H1 (cell line): ENCODE data around the gene SMIM1. TPM values are rescaled to one million over a fixed set of nuclear protein-coding genes. Genes with fewer than 3 reads are reported as not detected.

Experiments
- CTCF ChIA-PET: fragments of 300-600 bp; sonication (Branson Sonifier 250); formaldehyde crosslinking; loops from one replicate; lab custom pipeline; 2021; ENCODE audit not compliant: partially characterized antibody; lab: Charles Lee
- POLR2A ChIA-PET: fragments of 300-600 bp; sonication (Branson Sonifier 250); formaldehyde crosslinking; loops from one replicate; lab custom pipeline; 2021; ENCODE audit warnings: inconsistent platforms; ENCODE audit not compliant: partially characterized antibody; lab: Charles Lee
- DNase-seq, 2 experiments: peaks; one replicate each; pipeline versions ENCODE4 v3.0.0 to v3.0.0-alpha.2; 2010 to 2022; ENCODE audit warnings: low spot score in 2 of 2, low read depth in 1 of 2, mixed read lengths in 1 of 2
- FAIRE-seq: peaks from 2 replicates; lab custom pipeline; 2011; peaks lifted over from hg19 to GRCh38; lab: Jason Lieb, UNC
- H2AFZ ChIP-seq: 2 replicates; pipeline ENCODE4 v1.8.1; 2012; ENCODE audit warnings: low read length, inconsistent platforms
- H2AK5ac ChIP-seq: 2 replicates; pipeline ENCODE4 v1.6.1; 2013; ENCODE audit warnings: low read depth, low read length
- H2BK120ac ChIP-seq: replicated peaks from 2 replicates; pipeline ENCODE3; 2013; ENCODE audit warnings: low read depth, low read length, inconsistent platforms
- H2BK12ac ChIP-seq: 2 replicates; pipeline ENCODE4 v1.6.1; 2013; ENCODE audit warnings: low read depth, low read length
- H2BK15ac ChIP-seq: 2 replicates; pipeline ENCODE4 v1.6.1; 2013; ENCODE audit warnings: low read length
- H2BK20ac ChIP-seq: 2 replicates; pipeline ENCODE4 v1.6.1; 2013; ENCODE audit warnings: low read length
- H2BK5ac ChIP-seq: 2 replicates; pipeline ENCODE4 v1.6.1; 2013; ENCODE audit warnings: low read depth, low read length
- H3K14ac ChIP-seq: 2 replicates; pipeline ENCODE4 v1.6.1; 2013; ENCODE audit warnings: inconsistent platforms; ENCODE audit not compliant: insufficient read length
- H3K18ac ChIP-seq: 2 replicates; pipeline ENCODE4 v1.6.1; 2013; ENCODE audit warnings: low read length; ENCODE audit errors: extremely low read depth
- H3K23ac ChIP-seq: 2 replicates; pipeline ENCODE4 v1.6.1; 2013; ENCODE audit warnings: inconsistent platforms; ENCODE audit not compliant: insufficient read length
- H3K23me2 ChIP-seq: 2 replicates; pipeline ENCODE4 v1.6.1; 2013; ENCODE audit warnings: low read depth, low read length
- H3K27ac ChIP-seq: 2 replicates; pipeline ENCODE4 v1.6.1; 2011; ENCODE audit warnings: low read depth, low read length, inconsistent platforms
- H3K27me3 ChIP-seq, 4 experiments: replicated peaks in 1 of 4; 1 replicate in 1 of 4; 2 replicates in 3 of 4; pipeline versions ENCODE4 v1.6.1 to v1.8.1; 2011 to 2013; ENCODE audit warnings: low read length in 3 of 4, mild to moderate bottlenecking in 3 of 4, inconsistent platforms in 2 of 4, mixed read lengths in 2 of 4, moderate library complexity in 1 of 4; ENCODE audit not compliant: control insufficient read depth in 3 of 4, insufficient read depth in 3 of 4; ENCODE audit errors: extremely low read depth in 1 of 4
- H3K36me3 ChIP-seq, 4 experiments: 2 replicates each; pipeline versions ENCODE4 v1.6.1 to v1.8.1; 2011 to 2013; ENCODE audit warnings: mild to moderate bottlenecking in 4 of 4, low read length in 3 of 4, moderate library complexity in 2 of 4, control low read depth in 1 of 4, inconsistent platforms in 1 of 4; ENCODE audit not compliant: insufficient read depth in 4 of 4, control insufficient read depth in 2 of 4
- H3K4ac ChIP-seq: replicated peaks from 2 replicates; pipeline ENCODE3; 2013; ENCODE audit warnings: low read length, low read depth, mixed read lengths, inconsistent platforms; ENCODE audit not compliant: insufficient read length
- H3K4me1 ChIP-seq, 4 experiments: replicated peaks in 1 of 4; 1 replicate in 1 of 4; 2 replicates in 3 of 4; pipeline versions ENCODE4 v1.6.1 to v1.8.1; 2011 to 2013; ENCODE audit warnings: low read length in 3 of 4, inconsistent platforms in 2 of 4, mixed read lengths in 1 of 4; ENCODE audit not compliant: insufficient read depth in 4 of 4, control insufficient read depth in 3 of 4
- H3K4me2 ChIP-seq, 2 experiments: 2 replicates each; pipeline versions ENCODE4 v1.6.1 to v1.8.1; 2011 to 2013; ENCODE audit warnings: low read depth in 2 of 2, low read length in 2 of 2, control low read depth in 1 of 2, inconsistent platforms in 1 of 2, mild to moderate bottlenecking in 1 of 2; ENCODE audit not compliant: insufficient read depth in 1 of 2
- H3K4me3 ChIP-seq, 4 experiments: fragments of 200-600, 300-600 bp in 1 of 4; sonication (generic), shearing (Covaris generic), sonication (Bioruptor Twin) in 1 of 4; 2 replicates each; pipeline versions ENCODE4 v1.5.1 to v1.8.1; 2011 to 2016; ENCODE audit warnings: low read length in 4 of 4, low read depth in 3 of 4, control low read depth in 2 of 4, inconsistent platforms in 2 of 4, mild to moderate bottlenecking in 2 of 4, mixed read lengths in 1 of 4, moderate library complexity in 1 of 4; ENCODE audit not compliant: insufficient read depth in 2 of 4; ENCODE audit errors: extremely low read depth in 1 of 4
- H3K56ac ChIP-seq: replicated peaks from 2 replicates; pipeline ENCODE3; 2013; ENCODE audit warnings: low read depth, mild to moderate bottlenecking, mixed read lengths, low read length, inconsistent platforms; ENCODE audit not compliant: insufficient read length
- H3K79me1 ChIP-seq: 2 replicates; pipeline ENCODE4 v1.6.1; 2013; ENCODE audit warnings: low read depth, low read length, control low read depth
- H3K79me2 ChIP-seq, 2 experiments: 2 replicates each; pipeline versions ENCODE4 v1.6.1 to v1.8.1; 2012 to 2013; ENCODE audit warnings: low read length in 2 of 2, mild to moderate bottlenecking in 2 of 2, inconsistent platforms in 1 of 2; ENCODE audit not compliant: insufficient read depth in 2 of 2, control insufficient read depth in 1 of 2
- H3K9ac ChIP-seq, 4 experiments: replicated peaks in 1 of 4; 1 replicate in 1 of 4; 2 replicates in 3 of 4; pipeline versions ENCODE4 v1.6.1 to v1.8.1; 2011 to 2013; ENCODE audit warnings: low read depth in 3 of 4, low read length in 3 of 4, control low read depth in 2 of 4, mild to moderate bottlenecking in 2 of 4, moderate library complexity in 2 of 4, inconsistent platforms in 1 of 4; ENCODE audit errors: extremely low read depth in 1 of 4
- H3K9me3 ChIP-seq, 2 experiments: 2 replicates each; pipeline versions ENCODE4 v1.6.1 to v1.8.1; 2012 to 2013; ENCODE audit warnings: mild to moderate bottlenecking in 2 of 2, moderate library complexity in 2 of 2, control low read depth in 1 of 2, inconsistent platforms in 1 of 2, low read depth in 1 of 2, low read length in 1 of 2, mixed read lengths in 1 of 2; ENCODE audit not compliant: insufficient read depth in 2 of 2
- H4K20me1 ChIP-seq, 2 experiments: replicated peaks in 1 of 2; 2 replicates each; pipeline versions ENCODE3 to v1.8.1; 2011 to 2013; ENCODE audit warnings: inconsistent platforms in 2 of 2, low read length in 2 of 2, mild to moderate bottlenecking in 1 of 2; ENCODE audit not compliant: insufficient read depth in 2 of 2, control insufficient read depth in 1 of 2
- H4K5ac ChIP-seq: 2 replicates; pipeline ENCODE4 v1.6.1; 2013; ENCODE audit warnings: low read length, low read depth, mixed read lengths, inconsistent platforms; ENCODE audit not compliant: insufficient read length
- H4K8ac ChIP-seq: 2 replicates; pipeline ENCODE4 v1.8.0; 2013; ENCODE audit warnings: mild to moderate bottlenecking, moderate library complexity, low read length, inconsistent platforms; ENCODE audit not compliant: insufficient read depth; ENCODE audit errors: extremely low read depth
- H4K91ac ChIP-seq: replicated peaks from 2 replicates; pipeline ENCODE3; 2013; ENCODE audit warnings: low read length, mixed read lengths, inconsistent platforms; ENCODE audit not compliant: insufficient read length
- BRCA1 ChIP-seq: IDR thresholded peaks from 2 replicates; pipeline ENCODE4 v1.6.1; 2012; ENCODE audit warnings: low read depth, low read length, improper control_type of control experiment
- CBX5 ChIP-seq: fragments of 300-800, 300-1000 bp; sonication (generic); IDR thresholded peaks from 2 replicates; pipeline ENCODE4 v1.7.1; 2016; ENCODE audit warnings: antibody characterized with exemption, low read length, low read depth
- CBX8 ChIP-seq: fragments of 300-800, 300-1000 bp; sonication (generic); IDR thresholded peaks from 2 replicates; pipeline ENCODE4 v1.7.1; 2016; ENCODE audit warnings: low read depth, low read length, borderline replicate concordance
- MAFK ChIP-seq: IDR thresholded peaks from 2 replicates; pipeline ENCODE4 v1.6.1; 2012; ENCODE audit warnings: low read depth, mild to moderate bottlenecking, improper control_type of control experiment, low read length
- RAD21 ChIP-seq, 2 experiments: IDR thresholded peaks in 1 of 2; conservative IDR thresholded peaks in 1 of 2; 2 replicates each; pipeline ENCODE4 v1.6.1; 2011; ENCODE audit warnings: low read depth in 2 of 2, low read length in 2 of 2, improper control_type of control experiment in 1 of 2, inconsistent platforms in 1 of 2, mild to moderate bottlenecking in 1 of 2, moderate library complexity in 1 of 2
- SP1 ChIP-seq: IDR thresholded peaks from 2 replicates; pipeline ENCODE4 v1.6.1; 2011; ENCODE audit warnings: low read depth, low read length
- WGBS, 2 experiments: shearing (Covaris generic) in 1 of 2; methylation state at CpG; one replicate each; pipeline versions ENCODE4 v1.1.6 to v1.1.7; 2013 to 2015; ENCODE audit warnings: low lambda C conversion rate in 2 of 2, mixed read lengths in 2 of 2, inconsistent platforms in 1 of 2, low coverage in 1 of 2, missing lambda C conversion rate in 1 of 2; ENCODE audit not compliant: insufficient replicate concordance in 2 of 2, insufficient coverage in 1 of 2, insufficient read length in 1 of 2; ENCODE audit errors: extremely low coverage in 1 of 2, missing lambda C conversion rate in 1 of 2; 5-methylcytosine and 5-hydroxymethylcytosine counted together
- polyA plus RNA-seq, 7 experiments: library from polyadenylated mRNA; depleted of rRNA in 3 of 7; stranded (reverse) in 5 of 7; unstranded in 2 of 7; fragments of >200 nt in 5 of 7; fragments of 200-250 nt in 2 of 7; gene quantifications; 1 replicate in 5 of 7; 2 replicates in 1 of 7; 4 replicates in 1 of 7; pipeline versions ENCODE4 v1.2.1 to v1.2.3, GENCODE V29; 2011 to 2013; ENCODE audit warnings: missing spikeins in 2 of 7, mixed read lengths in 2 of 7
- total RNA-seq: library from RNA; stranded (reverse); fragmentation: NEBNext Ultra II Directional; extraction: Animal tissue kit (Norgen Biotek cat#: 25700); gene quantifications from 2 replicates; pipeline ENCODE4 v1.2.1, GENCODE V29; 2021

The SMIM1 gene
- total and polyA plus RNA-seq, 2 of the 8 experiments (the other 6 are each of a cell fraction or from before 2014, with no cell fraction given) = 7.7 to 9.7 TPM

DNA sequence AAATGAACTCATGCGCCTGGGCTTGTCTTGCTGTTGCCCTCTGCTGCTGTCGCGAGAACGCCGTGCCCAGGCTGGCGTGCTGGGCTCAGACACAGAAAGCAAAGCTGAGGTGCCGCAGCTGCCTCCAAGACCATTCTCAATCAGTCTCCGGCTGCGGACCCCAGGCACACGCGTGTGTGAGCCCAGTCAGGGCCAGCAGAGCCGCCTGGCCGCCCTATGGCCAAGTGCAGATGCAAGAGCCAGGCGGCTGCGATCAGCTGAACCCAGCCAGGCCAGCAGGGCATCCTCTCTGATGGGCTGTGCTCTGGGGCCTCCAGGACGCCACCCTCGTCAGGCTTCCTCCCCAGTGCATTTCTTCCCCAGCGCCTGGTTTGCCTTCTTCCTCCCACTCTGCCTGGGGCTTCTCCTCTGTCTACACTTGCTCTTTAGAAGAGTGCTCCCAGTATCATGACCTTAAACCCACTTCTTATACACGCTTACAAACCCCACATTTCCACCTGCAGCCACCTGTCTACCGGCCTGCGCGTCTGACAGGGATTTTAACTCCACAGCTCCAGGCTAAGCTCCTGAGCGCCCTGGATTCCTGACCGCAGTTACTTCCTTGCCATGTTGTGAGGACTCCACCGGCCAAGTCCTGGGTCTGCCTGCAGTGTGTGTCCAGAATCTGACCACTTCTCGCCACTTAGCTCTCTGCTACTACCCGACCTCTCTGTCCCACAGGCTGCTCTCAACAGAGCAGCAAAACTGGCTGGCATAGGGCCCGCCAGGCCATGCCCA is 45.5 kb downstream of the SMIM1 start:
- H3K4ac ChIP-seq = no peak overlapping the region
- no peak for DNase-seq

More for the DNA sequence above, 45.5 kb downstream of the SMIM1 start:
- Histone ChIP-seq H2AK5ac (no peak overlapping the region), H3K4me3 (no peak overlapping the region), H3K23ac (no peak overlapping the region), H3K9me3 (no peaks in the 10 kb centered on the region), H2AFZ (no peak overlapping the region), H3K4me1 (no peaks in the 10 kb centered on the region; a peak in 1 of 7 replicates), H3K23me2 (no peaks in the 10 kb centered on the region), H3K9ac (no peak overlapping the region), H3K36me3 (peaks cover 0 to 3% (median 0%) of the 10 kb centered on the region in 4 experiments; a peak in 1 of 8 replicates), H4K91ac (no peak overlapping the region), H2BK5ac (no peak overlapping the region; the same call in 1 of the 2 replicates), H3K79me1 (no peaks in the 10 kb centered on the region), H2BK15ac (no peak overlapping the region), H4K8ac (no peak overlapping the region), H3K56ac (no peak overlapping the region), H3K4me2 (no peak overlapping the region), H2BK120ac (no peak overlapping the region), H4K20me1 (peaks cover 0 to 4% of the 10 kb centered on the region in 2 experiments), H2BK20ac (no peak overlapping the region), H2BK12ac (no peak overlapping the region), H3K27ac (no peak overlapping the region), H3K79me2 (no peaks in the 10 kb centered on the region), H3K27me3 (no peaks in the 10 kb centered on the region), H4K5ac (no peak overlapping the region), H3K14ac (no peak overlapping the region), H3K18ac (no peak overlapping the region)
- ChIA-PET CTCF (interaction anchor here (1.6 to 2.0 kb wide), 2 partner anchors 16 to 42 kb away, joined by 4 to 6 read pairs; no protein-coding TSS in a partner anchor), POLR2A (no interaction called here)
- FAIRE-seq = no peak
- no peak for TF ChIP-seq SP1
- no peak for TF ChIP-seq RAD21 (IDR thresholded peaks at IDR 0.05 in 1 of 2, conservative IDR thresholded peaks at IDR 0.05 in 1 of 2; ENCODE audit: low read depth in 2 of 2, low read length in 2 of 2)
- TF ChIP-seq CBX5 = no peak
- TF ChIP-seq MAFK = no peak
- no peak for TF ChIP-seq CBX8
- TF ChIP-seq BRCA1 = no peak
- 92% methylated on average over 28 of the region's 28 CpGs; no CpG with 5 or more reads in 1 of the 2 experiments for WGBS, 2 experiments
